Measurements from ENCODE around the gene VWA5B1.

GRCh38 chr1:20358761-20359263, 68.1 kb downstream of the VWA5B1 start:
- no peak for TF ChIP-seq CTCF (IDR thresholded peaks at IDR 0.05)
- no peak for TF ChIP-seq POLR2A (IDR thresholded peaks at IDR 0.05)
- no peak for TF ChIP-seq POLR2AphosphoS5 (IDR thresholded peaks at IDR 0.05)

Data from breast epithelium (tissue), 3 donors.